GM20000 (cell line): ENCODE measurements around the gene NSMCE1.
"Not testable (repeated sequence)": the region's sequence is repeated elsewhere in the genome, so short reads cannot be mapped to it uniquely, and the experiment has no call there.

Experiments
- DNase-seq: peaks from one replicate; pipeline ENCODE4 v3.0.0; 2012; ENCODE audit warnings: low spot score
- CTCF ChIP-seq: IDR thresholded peaks from 2 replicates; pipeline ENCODE4 v1.5.1; 2012; ENCODE audit warnings: mild to moderate bottlenecking, control low read depth; ENCODE audit errors: extremely low read depth, missing control alignments

The NSMCE1 gene

DNA sequence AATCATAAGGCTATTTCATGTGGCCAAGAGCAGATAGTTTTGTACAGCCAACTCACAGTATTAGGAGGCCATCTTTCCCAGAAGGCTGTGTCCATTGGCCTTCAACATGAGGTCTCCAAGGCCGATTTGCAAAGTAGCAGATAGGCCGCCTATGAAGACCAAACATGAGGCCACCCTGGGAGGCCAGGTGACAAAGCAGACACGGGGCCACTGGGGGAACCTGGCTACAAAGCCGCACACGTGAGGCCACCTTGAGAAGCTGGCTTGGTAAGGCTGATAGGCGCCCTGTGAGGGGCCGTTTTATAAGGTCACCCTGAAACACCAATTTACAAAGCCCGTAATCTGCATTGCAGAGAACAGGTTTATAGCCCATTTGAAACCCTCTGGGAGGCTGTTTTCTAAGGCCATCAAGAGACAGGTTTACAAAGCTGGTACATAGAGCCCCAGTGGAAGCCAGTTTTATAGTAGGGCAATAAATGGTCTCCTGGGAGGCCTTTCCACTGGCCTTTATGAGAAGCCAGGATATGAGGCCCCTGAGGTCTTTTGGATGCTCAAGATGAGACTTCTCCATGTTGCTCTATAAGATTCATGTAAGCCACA lies 60.4 kb downstream of the NSMCE1 start:
- no peak for TF ChIP-seq CTCF
- DNase-seq, result no peak

DNA sequence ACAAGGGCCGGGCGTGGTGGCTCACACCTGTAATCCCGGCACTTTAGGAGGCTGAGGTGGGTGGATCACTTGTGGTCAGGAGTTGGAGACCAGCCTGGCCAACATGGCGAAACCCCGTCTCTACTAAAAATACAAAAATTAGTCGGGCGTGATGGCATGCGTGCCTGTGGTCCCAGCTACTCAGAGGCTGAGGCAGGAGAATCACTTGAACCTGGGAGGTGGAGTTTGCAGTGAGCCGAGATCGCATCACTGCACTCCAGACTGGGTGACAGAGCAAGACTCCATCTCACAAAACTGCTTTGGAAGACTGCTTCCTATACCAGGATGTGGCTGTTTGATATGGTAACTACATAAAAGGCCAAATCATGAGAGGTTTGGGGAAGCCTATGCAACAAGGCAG lies 61.5 kb downstream of the NSMCE1 start:
- DNase-seq, result not testable (repeated sequence)

GRCh38 chr16:27205423-27206065 lies 63.0 kb downstream of the NSMCE1 start:
- TF ChIP-seq CTCF, result no peak
- DNase-seq, result no peak

DNA sequence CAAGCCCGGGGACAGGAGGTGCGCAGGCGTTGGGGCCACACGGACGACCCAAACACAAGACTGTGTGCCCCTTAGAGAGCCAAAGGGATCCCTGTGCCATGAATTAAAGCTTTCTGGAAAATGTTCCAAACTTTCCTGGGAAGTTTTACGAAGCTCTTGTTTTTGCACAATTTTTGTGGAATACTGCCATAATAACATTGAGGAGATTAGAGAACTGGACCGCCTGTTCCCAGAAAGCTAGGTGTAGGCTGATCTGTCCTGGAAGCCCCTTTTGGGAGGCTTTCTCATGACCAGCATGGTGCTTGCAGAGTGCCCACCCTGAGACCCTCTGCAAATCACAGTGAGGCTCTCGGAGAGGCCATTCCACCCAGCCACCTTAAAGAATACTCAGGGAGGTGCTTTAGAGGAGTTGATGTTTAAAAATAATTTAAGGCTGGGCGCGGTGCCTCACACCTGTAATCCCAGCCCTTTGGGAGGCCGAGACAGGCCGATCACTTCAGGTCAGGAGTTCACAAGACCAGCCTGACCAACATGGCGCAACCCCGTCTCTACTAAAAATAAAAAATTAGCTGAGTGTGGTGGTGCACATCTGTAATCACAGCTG lies 64.2 kb downstream of the NSMCE1 start:
- TF ChIP-seq CTCF, result no peak
- no peak for DNase-seq

DNA sequence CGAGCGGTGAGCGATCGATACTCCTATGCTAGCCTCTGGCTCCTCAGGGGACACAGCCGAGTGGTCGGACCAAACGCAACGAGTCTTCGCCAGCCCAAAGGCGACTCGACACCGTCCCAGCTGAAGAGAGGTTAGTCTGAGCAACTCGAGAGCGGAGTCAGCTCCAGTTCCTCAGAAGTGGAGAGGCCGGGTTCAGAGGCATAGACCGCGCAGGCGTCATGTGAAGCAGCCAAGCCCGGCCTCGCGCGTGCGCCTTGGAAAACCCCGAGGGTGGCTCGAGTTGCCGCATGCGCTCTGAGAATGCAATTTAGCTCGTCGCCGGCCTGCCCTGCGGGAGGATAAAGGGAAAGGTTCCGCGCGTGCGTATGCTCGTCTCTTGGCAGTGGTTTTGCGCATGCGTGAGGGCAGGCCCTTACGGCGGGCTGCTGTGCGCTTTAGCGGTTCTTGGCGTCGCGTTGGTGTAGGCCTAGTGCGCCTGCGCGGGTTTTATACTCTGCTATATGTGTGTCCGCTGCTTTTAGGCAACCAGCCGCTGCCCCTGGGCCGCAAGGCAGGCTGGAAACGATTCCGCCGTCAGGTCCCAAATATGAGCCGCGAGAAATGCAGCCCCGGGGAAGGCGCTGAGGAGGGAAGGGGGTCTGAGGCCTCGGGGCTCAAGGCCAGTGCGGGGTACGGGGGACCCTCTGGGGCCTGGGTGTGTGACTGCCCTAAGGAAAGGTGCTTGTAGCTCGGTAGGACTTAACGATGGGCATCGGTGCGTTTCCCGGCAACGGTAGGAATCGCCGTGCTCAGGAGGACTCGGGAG lies 64.9 kb downstream of the NSMCE1 start, which contains the start of gene KDM8:
Gene KDM8, plus strand, starts transcription at position 20 of the 805 bp plus-strand sequence. CDS start 6,598 bp downstream, outside the sequence.
- peak; percentile 95 for DNase-seq
- TF ChIP-seq CTCF, result no peak

DNA sequence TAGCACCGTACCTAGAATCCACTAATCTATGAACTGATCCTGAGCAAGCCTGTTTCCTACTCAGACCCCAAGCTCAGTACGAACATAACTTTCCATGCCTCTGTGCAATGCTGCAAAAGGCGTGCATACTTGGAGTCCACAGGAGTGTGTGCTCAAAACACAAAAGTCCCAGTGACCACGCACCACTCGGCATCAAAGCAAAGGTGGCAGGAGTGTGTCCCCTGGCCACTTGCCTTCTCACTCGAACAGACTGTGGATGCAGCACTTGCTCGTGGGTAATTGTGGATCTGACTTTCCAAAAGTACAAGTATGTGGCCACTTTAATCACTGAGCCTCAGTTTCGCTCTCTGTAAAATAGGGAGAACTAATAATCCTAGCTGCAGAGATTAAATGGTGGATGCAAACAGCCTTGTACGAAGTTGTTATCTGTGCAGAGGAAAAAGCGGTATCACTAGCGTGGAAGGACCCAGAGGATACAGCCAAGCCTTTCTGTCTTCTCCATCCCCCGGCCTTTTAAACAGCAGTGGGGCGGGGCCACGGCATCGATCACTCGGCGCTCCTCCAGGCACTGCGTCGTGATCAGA lies 65.6 kb downstream of the NSMCE1 start:
- peak; percentile 80 for DNase-seq
- TF ChIP-seq CTCF, result no peak

DNA sequence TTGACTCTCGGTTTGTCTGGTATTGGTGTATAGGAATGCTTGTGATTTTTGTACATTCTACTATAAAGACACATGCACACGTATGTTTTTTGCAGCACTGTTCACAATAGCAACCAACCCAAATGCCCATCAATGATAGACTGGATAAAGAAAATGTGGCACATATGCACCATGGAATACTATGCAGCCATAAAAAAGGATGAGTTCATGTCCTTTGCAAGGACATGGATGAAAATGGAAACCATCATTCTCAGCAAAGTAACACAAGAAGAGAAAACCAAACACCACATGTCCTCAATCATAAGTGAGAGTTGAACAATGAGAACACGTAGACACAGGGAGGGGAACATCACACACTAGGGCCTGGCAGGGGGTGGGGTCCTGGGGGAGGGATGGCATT lies 67.7 kb downstream of the NSMCE1 start:
- not testable (repeated sequence) for DNase-seq

- DNase-seq, result peak; percentile 71
Measured at GRCh38 chr16:27199736-27200135, 68.8 kb downstream of the NSMCE1 start.

More at GRCh38 chr16:27199736-27200135, 68.8 kb downstream of the NSMCE1 start:
- no peak for TF ChIP-seq CTCF
